Measurements from ENCODE around the gene ITGAL. TPM values are rescaled to one million over a fixed set of nuclear protein-coding genes. Genes with fewer than 3 reads are reported as not detected.
"Not testable (repeated sequence)": the region's sequence is repeated elsewhere in the genome, so short reads cannot be mapped to it uniquely, and the experiment has no call there.

Gene ITGAL
- polyA plus RNA-seq, 3 donors, result 2.0 to 2.8 (median 2.6) TPM

- DNase-seq (ENCODE audit: low read depth in 3 of 3, low spot score in 2 of 3), result not testable (repeated sequence)
These were observed 67.5 kb downstream of the ITGAL start for GRCh38 chr16:30539986-30540526.

- not testable (repeated sequence) for DNase-seq (ENCODE audit: low read depth in 3 of 3, low spot score in 2 of 3)
These were observed 68.4 kb downstream of the ITGAL start for GRCh38 chr16:30540916-30541464.

- no peak for DNase-seq (ENCODE audit: low read depth in 3 of 3, low spot score in 2 of 3)
These were observed 69.2 kb downstream of the ITGAL start for GRCh38 chr16:30541502-30542329.

DNA sequence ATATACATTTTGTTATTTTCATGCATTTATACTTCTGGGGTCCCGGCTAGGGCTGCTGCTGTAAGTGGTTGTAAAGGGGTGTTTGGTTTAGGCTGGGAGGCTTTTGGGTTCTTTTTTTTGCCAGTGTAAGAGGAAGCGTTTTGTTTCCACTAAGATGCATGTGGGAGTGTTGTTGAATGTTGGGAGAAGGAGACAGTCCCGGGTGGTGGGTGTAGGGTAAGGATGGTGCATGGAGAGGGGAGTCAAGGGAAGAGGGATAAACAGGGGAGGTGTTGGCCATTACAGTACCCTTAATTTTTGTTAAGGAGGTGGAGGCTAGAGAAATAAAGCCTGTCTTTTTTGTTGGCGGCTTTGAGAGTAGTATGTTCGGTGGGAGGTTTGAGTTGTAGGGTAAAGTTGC, 70.5 kb downstream of the ITGAL start:
- DNase-seq (ENCODE audit: low read depth in 3 of 3, low spot score in 2 of 3), result no peak

DNA sequence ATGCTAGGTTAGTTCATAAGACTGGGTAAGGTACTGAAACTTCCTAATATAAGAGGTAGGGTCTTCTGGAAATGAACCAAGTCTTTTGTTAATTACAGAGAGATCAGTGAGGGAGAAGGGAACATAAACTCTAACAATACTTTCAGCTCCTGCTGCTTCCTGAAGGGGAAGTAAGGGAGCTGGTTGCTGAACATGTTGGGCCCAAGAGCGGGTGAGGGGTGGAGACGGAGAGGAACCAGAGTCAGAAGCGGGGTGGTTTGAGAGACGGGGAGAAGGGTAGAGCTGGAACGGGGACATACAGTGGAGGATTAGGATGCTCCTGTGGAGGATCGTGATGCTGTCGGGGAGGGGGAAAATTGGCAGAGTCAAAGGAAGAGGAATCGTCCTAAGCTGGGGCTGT, 73.6 kb downstream of the ITGAL start:
- no peak for DNase-seq (ENCODE audit: low read depth in 3 of 3, low spot score in 2 of 3)

DNA sequence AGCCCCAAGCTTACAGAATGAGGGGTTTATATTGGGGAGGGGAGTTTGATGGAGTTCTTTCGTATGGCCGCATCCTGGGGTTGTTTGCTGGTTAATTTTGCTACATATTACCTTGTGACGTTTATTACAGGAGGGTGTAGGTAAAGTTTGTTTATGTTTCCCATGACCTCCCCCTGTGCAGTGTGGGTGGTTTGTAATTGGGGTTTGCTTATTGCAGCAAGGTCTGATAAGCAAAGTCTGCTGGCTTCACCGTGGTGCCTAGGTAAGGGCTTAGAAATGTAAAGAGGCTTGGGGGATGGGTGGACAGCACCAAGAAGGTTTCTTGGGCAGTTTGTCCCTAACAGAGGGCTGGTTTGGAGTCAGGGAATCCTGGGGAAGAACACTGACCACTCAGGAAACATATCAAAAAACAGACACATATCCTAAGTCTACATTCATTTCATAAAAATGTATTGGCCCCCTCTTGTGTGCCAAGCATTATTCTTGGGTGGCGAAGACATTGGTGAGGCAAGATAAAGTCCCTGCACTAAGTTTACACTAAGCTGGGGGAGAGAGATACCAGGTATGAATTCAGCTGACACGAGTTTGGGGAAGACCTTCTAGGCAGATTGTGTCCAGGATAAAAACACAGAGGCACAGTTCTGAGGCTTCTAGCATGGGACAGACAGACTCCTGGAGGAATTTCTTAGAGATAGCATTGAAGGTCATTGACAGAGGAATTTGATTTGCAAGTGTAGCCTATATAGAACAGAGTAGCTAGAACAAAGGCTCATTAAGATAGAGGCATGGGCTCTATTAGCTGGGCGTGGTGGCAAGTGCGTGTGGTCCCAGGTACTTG, 76.1 kb downstream of the ITGAL start:
- DNase-seq (ENCODE audit: low read depth in 3 of 3, low spot score in 2 of 3), result no peak

- DNase-seq (ENCODE audit: low read depth in 3 of 3, low spot score in 2 of 3), result no peak
These were observed 79.2 kb downstream of the ITGAL start for GRCh38 chr16:30551781-30552180.

- no peak for DNase-seq (ENCODE audit: low read depth in 3 of 3, low spot score in 2 of 3)
These were observed 80.4 kb downstream of the ITGAL start for GRCh38 chr16:30552956-30553355.

- DNase-seq (ENCODE audit: low read depth in 3 of 3, low spot score in 2 of 3), result no peak
These were observed 80.9 kb downstream of the ITGAL start for GRCh38 chr16:30553393-30553899.

GRCh38 chr16:30554557-30555314, 82.2 kb downstream of the ITGAL start:
- DNase-seq (ENCODE audit: low read depth in 3 of 3, low spot score in 2 of 3), result no peak

DNA sequence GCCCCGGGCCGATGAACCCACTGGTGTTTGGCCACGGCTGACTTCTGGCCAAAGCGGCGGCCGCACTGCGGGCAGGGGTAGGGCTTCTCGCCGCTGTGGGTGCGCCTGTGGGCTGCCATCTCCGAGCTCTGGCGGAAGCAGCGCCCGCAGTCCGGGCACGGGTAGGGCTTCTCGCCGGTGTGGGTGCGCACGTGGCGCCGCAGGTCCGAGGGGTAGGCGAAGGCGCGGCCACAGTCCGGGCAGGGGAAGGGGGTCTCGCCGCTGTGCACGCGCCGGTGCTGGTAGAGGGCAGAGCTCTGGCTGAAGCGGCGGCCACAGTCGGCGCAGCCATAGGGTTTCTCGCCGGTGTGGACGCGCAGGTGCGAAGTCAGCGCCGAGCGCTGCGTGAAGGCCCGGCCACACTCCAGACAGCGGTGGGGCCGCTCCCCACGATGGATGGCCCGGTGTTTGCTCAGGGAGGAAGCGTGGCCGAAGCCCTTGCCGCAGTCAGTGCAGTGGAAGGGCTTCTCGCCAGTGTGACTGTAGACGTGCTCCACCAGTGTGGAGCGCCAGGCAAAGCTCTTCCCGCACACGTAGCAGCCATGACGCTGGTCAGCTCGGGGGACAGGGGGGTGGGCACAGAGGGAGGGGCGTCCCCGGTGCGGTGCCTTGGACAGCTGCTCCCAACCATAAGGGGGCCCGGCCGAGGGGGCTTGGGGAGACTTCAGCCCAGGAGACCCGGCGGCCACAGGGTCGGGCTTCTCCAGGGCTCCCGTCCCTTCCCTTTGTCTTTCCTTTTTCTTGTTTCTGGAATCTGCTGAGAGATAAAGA, 83.0 kb downstream of the ITGAL start:
- DNase-seq (ENCODE audit: low read depth in 3 of 3, low spot score in 2 of 3), result no peak

DNA sequence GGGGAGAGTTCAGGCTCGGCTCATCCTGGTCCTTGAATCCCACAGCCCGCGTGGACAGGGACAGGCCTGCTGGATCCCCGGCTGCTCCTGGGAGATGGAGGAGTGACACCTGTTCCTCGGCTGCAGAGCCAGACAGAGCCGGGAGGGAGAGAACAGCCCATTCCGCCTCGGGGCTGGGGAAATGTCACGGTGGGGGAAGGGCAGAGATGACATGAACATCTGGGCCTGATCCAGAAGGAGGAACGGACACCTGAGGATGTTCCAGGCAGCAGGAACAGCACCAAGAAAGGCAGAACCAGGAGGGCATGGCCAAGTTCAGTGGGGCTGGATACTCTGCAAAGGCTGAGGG, 83.6 kb downstream of the ITGAL start:
- no peak for DNase-seq (ENCODE audit: low read depth in 3 of 3, low spot score in 2 of 3)

DNA sequence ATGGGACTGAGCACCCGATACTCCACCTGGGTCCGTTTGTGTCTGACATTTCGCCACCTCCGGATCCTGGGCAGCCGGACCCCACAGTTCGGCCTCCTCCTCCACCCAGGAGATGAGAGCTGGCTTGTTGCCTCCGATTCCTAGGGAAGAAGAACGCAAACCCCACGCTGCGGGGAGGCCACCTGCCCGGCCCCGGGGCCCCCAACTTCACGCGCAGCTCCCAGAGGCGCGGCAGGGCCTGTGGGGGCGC, 85.1 kb downstream of the ITGAL start:
- DNase-seq (ENCODE audit: low read depth in 3 of 3, low spot score in 2 of 3), result no peak

DNA sequence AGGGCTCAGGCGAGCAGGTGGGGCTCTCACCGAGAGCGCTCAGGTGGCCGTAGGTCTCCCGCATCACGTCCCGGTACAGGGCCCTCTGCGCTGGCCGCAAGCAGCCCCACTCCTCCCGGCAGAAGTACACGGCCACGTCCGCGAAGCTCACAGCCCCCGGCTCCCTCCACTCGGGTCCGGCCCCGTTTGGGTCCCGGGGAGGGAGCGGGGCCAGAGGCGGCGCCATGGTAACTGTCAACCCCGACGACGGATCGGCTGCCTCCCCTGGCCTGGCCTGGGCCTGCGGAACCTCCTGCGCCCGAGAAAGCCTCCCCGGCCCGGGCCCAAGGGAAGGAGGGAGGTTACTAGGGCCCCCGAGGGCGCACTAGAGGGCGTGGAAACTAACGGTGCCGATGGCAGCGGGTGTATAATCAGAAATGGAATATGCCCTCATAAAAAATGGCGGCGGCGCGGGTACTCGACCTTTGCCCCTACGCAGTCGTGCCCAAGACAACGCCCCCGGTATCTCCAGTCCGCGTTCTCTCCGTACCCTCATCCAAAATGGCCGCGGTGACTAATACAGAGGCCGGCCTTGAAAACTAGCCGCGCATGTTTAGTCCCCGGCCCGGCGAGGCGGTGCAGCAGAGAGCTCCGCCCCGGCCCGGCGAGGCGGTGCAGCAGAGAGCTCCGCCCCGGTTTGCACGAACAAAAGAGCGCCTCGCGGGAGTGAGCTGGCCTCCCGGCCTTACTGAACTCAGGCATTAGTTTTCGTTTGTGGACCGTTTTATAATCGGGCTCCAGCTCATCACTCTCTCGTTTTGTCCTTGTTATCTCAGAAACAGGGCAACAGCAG, 85.6 kb downstream of the ITGAL start, which contains the start of gene ZNF764:
Gene ZNF764, minus strand, starts transcription at position 418 of the 832 bp plus-strand sequence. Its CDS starts 192 bp downstream, at position 226.
- peak; percentile 77 to 92 (median 92) for DNase-seq (ENCODE audit: low read depth in 3 of 3, low spot score in 2 of 3)

GRCh38 chr16:30558789-30559377, 86.3 kb downstream of the ITGAL start:
- DNase-seq (ENCODE audit: low read depth in 3 of 3, low spot score in 2 of 3), result no peak

DNA sequence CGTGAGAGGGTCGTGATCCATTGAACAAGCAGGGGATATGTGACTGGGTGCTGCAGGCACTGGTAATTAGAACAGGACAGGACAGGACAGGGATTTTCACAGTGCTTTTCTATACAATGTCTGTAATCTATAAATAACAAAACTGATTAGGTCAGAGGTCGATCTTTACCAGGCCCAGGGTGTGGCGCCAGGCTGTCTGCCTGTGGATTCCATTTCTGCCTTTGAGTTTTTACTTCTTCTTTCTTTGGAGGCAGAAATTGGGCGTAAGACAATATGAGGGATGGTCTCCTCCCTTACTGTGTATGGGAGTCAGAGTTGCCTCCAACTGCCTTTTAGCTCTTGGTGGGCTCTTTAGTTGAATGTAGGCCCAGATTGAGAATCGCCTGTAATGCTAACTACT, 87.1 kb downstream of the ITGAL start:
- no peak for DNase-seq (ENCODE audit: low read depth in 3 of 3, low spot score in 2 of 3)

GRCh38 chr16:30561089-30561816, 88.7 kb downstream of the ITGAL start:
- no peak for DNase-seq (ENCODE audit: low read depth in 3 of 3, low spot score in 2 of 3)

DNA sequence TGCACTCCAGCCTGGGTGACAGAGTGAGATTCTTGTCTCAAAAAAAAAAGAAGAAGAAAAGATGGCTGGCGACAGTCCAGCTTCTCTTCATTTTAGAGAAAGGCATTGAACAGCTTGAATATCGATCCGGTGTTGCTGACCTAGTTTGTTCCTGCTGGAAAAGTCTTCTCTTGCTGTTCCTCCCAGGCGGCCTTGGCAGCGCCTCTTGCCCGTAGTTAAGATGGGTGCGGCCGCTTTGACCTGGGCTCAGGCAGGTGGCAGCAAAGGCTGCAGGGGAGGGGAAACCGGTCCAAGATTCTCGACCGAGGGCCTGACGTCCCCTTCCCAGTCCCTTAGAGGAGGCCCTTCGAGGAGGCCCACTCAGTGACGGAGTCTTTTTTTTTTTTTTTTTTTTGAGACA, 89.5 kb downstream of the ITGAL start:
- no peak for DNase-seq (ENCODE audit: low read depth in 3 of 3, low spot score in 2 of 3)

Measured in right renal cortex interstitium (tissue), 3 donors.